Measurements from ENCODE around the gene ACTN4.

Gene ACTN4

DNA sequence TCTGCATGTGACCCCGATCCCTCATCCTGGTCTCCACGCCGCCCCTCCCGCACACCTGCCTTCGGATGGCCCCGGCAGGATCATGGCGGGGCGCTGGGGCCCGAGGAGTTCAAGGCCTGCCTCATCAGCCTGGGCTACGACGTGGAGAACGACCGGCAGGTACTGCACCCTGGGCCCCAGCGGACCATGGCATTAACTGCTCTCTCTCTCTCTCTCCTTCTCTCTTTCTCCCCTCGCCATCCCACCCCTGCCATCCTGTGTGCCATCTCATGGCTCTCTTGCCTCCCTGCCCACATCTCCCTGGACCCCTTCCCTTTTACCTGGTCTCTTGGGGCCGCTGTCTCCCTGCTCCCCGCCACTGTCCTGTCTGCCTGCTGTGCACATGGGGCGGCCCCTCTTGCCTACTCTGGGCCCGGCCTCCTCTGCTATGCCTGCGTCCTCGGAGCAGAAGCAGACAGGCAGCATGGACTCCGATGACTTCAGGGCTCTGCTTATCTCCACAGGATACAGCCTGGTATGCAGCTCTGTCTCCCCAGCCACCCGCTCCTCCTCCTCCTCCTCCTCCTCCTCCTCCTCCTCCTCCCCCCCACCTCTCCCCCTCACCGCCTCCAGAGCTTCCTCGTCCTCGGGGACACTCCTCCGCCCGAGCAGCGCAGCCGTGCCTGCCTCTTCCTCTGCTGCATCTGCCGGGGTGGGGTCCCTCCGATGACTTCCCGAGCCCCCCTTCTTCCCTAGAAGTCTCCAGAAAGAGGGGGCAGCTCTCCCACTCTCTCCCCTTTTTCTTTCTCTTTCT, 80.6 kb downstream of the ACTN4 start:
- no peak for DNase-seq

DNA sequence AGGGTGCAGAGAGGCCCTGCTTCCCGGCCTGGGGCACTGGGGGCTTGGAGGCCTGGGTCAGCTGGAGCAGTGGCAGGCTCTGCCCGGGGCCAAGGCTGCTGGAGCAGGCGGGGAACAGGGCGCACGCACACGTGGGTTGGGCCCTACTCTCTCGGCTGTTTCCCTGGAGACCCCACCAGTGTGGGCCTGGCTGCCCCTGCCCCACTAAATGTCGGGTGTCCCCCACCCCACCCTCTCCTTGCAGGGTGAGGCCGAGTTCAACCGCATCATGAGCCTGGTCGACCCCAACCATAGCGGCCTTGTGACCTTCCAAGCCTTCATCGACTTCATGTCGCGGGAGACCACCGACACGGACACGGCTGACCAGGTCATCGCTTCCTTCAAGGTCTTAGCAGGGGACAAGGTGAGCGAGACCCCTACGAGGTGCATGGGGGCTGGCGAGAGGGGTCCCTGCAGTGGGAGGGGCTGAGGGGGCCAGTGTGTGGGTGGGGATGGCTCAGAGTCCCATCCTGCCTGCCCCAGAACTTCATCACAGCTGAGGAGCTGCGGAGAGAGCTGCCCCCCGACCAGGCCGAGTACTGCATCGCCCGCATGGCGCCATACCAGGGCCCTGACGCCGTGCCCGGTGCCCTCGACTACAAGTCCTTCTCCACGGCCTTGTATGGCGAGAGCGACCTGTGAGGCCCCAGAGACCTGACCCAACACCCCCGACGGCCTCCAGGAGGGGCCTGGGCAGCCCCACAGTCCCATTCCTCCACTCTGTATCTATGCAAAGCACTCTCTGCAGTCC, 81.5 kb downstream of the ACTN4 start:
- no peak for DNase-seq

DNA sequence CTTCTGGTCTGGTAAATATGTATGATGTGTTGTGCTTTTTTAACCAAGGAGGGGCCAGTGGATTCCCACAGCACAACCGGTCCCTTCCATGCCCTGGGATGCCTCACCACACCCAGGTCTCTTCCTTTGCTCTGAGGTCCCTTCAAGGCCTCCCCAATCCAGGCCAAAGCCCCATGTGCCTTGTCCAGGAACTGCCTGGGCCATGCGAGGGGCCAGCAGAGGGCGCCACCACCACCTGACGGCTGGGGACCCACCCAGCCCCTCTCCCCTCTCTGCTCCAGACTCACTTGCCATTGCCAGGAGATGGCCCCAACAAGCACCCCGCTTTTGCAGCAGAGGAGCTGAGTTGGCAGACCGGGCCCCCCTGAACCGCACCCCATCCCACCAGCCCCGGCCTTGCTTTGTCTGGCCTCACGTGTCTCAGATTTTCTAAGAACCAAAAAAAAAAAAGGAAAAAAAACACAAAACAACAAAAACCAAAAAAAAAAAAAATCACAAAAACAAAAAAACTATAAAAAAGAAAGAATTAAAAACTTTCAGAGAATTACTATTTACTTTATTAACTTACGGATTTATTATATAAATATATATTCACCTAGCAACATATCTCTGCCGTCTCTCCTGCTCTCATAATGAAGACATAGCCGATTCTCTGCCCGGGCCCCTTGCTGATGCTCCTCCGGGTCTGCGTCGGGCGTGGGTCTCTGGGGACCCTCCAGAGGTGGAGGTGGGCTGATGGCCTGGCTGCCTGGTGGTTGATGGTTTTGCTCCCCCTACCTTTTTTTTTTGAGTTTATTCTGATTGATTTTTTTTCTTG, 82.4 kb downstream of the ACTN4 start:
- no peak for DNase-seq

DNA sequence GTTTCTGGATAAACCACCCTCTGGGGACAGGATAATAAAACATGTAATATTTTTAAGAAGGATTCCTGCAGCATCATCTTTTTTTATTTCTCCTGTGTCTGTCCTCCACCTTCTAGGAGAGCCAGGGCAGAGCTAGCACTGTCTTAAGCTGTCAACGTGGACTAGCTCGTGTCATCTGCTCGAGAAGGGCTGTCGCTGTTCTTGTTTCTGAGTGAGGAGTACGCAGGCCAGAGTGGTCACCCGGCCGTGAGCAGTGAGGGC, 83.0 kb downstream of the ACTN4 start:
- no peak for DNase-seq

DNA sequence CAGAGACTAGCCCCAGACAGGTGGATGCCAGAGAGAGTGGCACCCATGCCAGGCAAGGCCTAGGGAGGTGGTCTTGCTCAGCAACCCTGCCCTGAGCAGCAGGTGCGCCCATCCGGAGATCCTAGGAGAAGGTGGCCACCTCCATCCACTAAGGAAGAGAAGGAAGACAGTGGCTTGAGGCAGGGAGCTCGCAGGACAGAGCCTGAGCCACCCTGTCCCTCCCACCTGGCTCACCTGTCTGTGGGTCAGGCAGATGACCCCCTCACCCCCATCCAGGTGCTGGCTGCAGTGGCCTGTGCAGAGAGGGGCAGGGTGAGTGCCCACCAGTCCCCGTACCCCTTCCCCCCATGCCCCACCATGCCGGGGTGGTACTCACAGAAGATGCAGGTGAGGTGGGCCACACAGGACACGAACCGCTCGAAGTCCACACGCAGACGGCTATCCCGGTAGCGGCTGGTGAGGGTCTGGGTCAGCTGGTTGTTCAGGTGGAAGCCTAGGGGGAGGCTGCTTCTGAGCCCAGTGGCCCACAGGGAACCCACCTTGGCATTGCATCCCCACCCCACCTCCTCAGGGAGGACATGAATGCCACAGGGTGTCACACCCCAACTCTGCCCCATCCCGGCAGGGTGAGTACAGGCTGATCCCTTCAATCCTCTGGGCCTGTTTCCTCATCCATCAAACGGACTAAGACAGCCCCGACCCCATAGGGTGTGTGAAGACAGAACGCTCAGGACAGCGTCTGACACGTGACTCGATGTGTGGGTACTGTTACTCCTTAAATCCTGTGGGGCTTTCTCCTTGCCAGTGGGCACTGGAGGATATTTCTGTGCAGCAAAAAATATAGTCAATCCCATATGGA, 83.5 kb downstream of the ACTN4 start:
- no peak for DNase-seq

DNA sequence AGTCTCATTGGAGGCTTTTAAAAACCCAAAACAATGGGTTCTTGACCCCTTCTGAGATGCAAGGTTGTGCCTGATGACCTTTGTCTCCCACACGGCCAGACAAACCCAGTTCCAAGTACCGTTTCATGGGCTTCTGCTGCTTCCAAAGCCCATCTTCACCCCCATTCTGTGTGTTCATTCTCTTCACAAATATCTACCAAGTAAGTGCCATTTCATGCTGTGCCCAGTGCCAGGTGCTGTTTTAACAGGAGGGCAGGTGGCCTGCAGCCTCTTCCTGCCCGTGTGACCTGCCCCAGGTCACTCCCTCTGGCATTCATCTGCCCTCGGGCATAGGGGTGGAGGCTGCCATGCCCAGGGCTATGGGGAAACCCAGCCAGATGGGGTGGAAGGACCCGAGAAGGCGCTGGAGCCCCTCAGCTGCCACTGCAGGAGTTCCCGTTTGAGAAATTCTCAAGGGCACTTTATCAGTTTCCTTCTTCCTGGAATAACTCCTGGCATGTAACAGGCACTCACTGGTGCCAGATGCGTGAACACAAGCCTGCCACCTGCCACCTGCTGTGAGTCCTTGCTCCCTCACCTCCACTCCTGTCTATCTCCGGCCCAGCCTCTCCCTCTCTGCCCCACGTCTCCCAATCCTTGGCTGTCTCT, 84.3 kb downstream of the ACTN4 start:
- DNase-seq = no peak

DNA sequence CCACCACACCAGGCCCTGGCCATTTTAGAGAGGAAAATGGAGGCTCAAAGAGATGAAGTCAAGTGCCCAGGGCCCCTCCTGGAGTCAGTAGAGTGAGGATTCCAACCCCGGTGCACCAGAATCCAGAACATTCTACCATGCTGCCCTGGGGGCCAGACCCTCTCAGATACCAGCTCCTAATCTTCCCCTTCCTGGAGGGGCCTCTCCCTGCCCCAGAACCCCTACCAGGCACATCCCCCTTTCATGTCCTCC, 85.7 kb downstream of the ACTN4 start:
- DNase-seq = no peak

DNA sequence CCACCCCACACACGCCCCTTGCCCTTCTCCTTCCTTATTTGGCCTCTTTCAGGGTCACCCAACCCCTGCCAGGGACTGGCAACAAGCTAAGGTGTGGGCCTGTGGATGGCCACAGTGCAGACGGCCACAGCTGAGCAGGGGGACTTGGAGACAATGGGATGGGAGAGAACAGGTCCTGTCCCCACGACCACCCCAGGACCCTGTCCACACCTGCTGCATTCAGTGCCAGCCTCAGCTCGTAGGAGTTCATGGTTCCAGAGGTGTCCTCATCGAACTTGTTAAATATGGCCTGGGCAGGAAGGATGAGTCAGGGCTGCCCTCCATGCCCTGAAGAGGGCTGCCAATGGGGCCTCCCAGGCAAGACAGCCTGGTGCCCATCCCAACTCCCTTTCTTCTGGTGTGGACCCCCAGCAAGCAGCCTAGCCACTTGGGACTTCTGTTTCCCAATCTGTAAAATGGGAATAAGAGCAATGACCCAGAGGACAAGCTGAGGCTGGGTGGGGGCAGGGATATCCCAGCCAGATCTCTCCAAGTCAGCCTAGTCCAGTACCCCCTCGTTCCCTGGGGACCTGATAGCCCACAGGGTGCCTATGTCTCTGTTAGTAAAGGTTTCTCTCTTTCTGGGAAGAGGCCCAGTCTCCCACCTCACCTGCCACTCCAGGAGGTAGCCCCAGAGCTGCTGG, 86.2 kb downstream of the ACTN4 start:
- no peak for DNase-seq

DNA sequence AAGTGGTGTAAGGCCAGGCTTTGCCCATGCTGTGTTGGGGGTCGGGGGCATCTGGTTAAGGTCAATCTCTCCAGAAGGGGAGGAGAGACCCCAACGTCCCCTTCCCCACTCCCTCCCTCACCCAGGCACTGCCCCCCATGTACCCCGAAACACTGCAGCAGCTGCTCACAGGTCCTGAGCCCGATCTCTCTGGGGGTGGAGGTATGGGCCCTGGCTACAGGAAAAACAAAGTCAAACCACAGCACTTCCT, 86.7 kb downstream of the ACTN4 start:
- no peak for DNase-seq

DNA sequence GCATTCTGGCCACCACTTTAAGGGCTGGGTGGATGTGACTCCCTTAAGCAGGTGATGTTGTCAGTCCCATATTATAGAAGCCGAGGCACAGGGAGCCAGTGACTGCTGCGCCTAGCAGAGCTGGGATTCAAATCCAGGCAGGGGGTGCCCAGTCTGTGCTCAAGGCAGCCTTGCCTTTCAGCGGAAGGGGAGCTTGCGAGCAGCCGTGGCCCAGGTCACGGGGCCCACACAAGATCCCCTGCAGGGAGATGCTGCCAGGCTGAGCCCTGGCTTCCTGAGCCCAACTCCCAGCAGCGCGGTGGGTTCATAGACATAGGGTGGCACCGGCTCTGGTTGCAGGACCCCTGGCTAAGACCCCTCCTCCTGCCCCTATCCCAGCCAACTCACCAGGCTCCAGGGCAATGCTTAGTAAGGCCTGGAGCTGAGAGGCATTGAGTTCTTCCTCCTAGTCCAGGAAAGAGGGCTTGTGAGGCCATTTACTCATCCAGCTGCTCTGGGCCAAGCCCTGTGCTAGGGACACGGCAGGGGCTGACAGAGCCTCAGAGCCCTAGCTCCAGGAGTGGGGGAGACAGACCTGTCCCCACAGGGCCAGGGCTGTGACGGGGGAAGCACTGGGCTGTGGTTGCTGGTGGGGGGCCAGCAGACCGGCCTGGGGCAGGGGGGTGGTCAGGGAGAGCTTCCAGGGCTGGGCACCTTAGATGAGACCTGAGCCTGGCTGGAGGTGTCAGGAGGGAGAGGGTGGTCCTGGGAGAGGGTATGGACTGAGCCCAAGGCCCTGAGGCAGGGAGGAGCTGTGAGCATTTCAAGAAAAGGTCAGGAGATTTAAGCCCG, 87.2 kb downstream of the ACTN4 start:
- DNase-seq = no peak

DNA sequence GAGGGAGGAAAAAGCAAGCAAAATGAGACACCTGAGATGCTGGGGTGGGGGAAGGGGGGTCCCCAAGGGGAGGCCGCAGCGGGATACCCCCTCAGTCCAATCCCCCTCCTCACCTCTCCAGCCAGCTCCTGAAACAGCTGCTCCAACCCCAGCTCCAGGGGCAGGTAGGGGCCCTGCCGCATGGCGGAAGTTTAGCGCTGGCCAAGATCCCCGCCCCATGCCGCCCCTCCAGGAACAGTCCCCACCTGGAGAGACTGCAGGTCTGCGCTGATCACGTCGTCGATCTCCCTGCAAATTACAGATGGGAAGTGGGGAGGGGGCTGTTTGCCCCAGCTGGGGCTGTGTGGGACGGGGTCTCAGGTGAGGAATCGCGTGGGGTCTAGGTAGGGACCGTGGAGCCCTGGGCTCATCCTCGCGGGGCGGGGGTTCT, 87.8 kb downstream of the ACTN4 start:
- DNase-seq = no peak

DNA sequence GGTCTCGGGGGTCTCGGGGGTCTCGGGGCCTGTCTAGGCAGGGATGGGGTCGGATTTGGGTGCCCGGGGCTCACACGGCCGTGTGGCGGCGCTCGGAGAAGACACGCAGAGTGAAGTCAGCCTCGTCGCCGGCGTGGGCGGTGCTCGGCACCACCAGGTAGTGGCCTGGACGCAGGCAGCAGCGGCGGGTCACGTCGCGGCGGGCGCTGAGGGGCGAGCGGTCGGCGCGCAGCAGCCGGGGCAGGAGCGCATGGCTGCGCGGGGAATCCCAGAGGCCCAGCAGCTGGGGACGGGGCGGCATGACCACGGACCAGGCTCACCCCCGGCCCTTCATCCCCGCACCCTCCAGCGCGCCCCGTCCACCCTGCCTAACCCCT, 88.6 kb downstream of the ACTN4 start:
- DNase-seq = no peak

DNA sequence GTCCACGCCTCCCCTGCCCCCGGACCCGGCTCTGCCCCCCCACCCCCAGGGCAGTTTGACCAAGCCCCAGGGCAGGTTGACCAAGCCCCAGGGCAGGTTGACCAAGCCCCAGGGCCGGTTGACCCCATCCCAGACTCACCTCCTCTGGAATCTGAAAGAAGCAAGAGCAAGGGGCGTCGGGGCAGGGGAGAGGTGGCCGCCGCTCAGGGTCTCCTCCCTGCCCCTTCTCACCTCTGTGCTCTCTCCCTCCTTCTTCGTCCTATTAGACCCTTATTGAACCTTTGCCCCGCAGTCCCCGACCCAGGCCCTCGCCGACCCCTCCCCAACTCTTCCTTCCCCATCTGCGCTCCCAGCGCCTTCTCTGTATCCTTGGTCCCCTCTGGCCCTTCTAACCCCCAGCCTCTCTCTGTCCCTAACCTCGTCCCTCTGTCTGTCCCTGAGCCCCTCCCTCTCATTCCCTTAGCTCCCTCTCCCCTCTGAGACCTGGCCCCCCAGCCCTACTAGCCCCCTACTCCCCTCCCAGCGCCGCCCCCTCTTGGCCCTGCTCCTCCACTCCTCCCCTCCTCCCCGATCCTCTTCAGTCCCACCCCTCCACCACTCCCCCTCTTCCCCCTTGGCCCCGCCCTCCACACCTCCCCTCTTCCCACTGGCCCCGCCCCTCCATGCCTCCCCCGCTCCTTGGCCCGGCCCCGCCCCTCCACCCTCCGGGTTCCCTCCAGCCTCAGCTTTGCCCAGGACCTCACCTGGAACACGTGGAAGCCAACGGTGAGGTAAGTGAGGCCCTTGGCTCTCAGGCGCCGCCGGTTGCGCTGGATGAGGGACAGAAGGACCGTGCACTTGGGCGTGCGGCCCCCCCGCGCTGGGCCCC, 89.2 kb downstream of the ACTN4 start:
- DNase-seq = no peak

DNA sequence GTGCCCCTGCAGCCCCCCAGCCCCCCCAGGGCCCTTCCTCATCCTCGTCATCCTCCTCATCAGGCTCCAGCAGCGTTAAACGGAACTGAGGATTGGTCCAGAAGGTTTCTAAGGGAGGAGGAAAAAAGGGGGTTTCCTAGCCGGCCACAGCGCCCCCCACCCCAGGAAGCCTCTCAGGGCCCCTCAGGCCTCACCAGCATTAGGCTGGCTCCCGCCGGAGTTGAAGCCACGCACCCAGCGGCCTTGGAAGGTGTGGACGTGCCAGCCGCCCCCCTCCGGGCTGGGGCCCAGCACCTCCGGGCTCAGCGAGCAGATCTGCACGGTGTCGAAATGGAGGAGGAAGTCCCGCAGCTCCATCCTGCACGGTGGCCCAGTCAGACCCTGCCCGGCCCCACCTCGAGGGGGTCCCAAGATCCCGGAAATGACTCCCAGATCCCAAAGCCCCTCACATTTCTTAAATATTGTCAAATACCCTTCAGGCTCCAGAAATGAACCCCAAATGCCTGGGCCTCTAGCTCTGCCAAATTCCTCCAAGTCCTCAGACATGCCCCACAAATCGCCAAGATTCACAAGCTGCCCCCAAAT, 89.9 kb downstream of the ACTN4 start:
- no peak for DNase-seq

DNA sequence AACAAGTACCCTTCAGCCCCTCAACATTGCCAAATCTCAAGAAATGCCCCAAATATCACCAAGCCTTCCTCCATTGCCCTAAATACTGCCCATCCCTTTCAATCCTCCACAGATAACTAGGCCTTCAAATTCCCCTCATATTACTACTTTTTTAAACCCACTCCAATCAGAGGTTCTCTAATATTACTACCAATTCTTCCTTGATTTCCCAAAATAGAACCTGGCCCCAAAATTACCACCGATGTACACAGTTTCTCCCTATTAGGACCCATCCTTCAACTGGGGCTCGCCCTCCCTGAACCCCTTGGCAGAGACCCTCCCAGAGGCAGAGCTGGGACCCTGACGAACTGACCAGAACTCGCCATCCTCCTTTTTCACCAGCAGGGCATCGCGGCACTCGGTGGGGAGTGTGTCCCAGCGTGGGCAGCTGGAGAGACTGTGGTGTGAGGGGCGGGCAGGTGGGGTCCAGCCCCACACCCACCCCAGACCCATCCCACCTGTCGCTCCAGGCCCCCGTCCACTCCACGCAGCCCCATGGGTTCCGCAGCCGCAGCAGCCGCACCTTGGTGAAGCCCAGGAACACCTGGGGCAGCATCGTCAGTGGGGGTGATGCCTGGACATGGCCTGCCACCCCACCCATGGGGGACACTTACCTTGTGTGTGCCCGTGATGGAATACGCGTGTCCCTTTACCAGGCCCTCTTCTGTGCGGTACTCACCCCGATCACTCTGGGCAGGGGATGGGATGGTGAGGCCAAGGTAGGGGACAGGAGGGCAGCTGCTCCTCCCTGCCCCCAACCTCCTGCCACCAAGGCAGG, 90.7 kb downstream of the ACTN4 start:
- DNase-seq = no peak

DNA sequence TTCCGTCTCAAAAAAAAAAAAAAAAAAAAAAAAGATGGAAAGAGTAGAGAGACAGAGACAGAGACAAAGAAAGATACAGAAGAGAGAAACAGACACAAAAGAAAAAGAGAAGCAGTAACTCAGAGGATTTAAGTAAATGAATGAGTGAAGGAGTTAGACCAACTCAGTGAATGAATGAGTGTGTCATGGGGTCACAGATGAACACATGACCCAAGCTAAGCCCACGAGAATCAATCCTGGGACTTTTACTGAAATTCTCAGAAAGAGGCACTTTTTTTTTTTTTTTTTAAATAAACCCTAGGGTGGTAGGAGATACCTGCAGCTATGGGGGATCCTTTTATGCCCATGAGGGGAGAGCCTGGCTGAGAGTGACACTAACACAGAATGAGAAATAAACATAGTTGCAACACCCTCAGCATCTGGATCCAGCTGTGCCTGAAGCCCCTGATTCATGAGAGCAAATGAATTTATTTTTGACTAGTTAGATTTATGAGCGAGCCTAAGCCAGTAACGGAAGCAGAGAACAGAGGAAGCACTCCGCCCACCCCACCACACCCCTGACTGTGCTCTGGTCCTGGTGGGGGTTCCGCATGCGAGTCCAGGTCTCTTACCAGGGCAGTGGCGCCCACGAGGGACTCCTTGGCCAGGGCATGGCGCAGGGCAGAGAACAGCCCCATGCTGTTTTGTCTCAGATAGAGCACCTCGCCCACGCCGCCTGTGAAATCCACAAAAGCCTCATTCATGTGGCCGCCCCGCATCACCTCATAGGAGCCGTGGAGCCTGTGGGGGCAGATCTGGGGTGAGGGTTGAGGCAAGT, 92.2 kb downstream of the ACTN4 start:
- DNase-seq = no peak

DNA sequence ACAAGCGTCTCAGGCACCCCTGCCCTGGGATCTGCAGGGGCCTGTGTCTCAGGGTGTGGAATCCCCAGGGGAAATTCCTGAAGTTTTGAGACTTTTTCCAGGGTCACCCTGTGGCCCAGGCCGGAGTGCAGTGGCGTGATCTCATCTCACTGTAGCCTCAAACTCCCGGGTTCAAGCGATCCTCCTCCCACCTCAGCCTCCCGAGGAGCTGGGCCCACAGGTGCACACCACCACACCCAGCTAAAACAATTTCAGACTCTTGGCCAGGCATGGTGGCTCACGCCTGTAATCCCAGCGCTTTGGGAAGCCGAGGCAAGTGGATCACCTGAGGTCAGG, 92.8 kb downstream of the ACTN4 start:
- DNase-seq = no peak

DNA sequence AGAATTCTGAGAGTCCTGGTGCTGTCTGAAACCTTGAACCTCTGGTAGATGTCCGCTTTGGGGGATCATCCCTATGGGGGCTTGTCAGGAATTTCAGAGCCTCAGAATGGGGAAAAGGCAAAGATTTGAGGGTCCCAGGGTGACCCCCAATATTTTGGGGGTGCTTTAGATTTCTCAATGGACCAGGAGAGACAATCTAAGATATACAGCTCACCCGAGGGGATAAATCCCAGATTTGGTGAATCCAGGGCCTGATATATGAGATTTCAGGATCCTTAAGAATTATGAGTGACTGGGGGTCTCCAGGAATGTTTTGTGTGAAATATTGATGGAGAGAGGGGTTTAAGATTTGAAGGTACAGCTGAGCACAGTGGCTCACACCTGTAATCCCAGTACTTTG, 93.5 kb downstream of the ACTN4 start:
- no peak for DNase-seq
